HEK293T (cell line): ENCODE measurements around the gene SAMMSON.

Experiments
- CTCF ChIA-PET: fragments of 350-600 bp; formaldehyde crosslinking; extraction: SDS; loops from one replicate; lab custom pipeline; 2021; ENCODE audit warnings: antibody characterized with exemption, inconsistent platforms; lab: Yijun Ruan, JAX
- POLR2A ChIA-PET: fragments of 350-600 bp; formaldehyde crosslinking; extraction: SDS; loops from one replicate; lab custom pipeline; 2020; ENCODE audit warnings: antibody characterized with exemption, inconsistent platforms; lab: Yijun Ruan, JAX
- DNase-seq: peaks from one replicate; pipeline ENCODE4 v3.0.0; 2012; ENCODE audit warnings: mixed read lengths; ENCODE audit errors: extremely low spot score
- ARNT ChIP-seq: fragments of 450-650 bp; IDR thresholded peaks from 2 replicates; pipeline ENCODE4 v1.6.1; 2017; ENCODE audit warnings: mild to moderate bottlenecking
- BHLHE40 ChIP-seq: fragments of 450-650 bp; IDR thresholded peaks from 2 replicates; pipeline ENCODE4 v1.6.1; 2016; ENCODE audit warnings: mild to moderate bottlenecking, moderate library complexity, borderline replicate concordance
- CTBP1 ChIP-seq: fragments of 450-650 bp; IDR thresholded peaks from 2 replicates; pipeline ENCODE4 v1.6.1; 2016; ENCODE audit warnings: borderline replicate concordance
- ELF4 ChIP-seq: fragments of 450-650 bp; IDR thresholded peaks from 2 replicates; pipeline ENCODE4 v1.6.1; 2017; ENCODE audit warnings: antibody characterized with exemption
- FOXA1 ChIP-seq: fragments of 450-650 bp; IDR thresholded peaks from 2 replicates; pipeline ENCODE4 v1.6.1; 2016; ENCODE audit warnings: mild to moderate bottlenecking
- FOXK2 ChIP-seq: fragments of 450-650 bp; IDR thresholded peaks from 2 replicates; pipeline ENCODE4 v1.6.1; 2016; ENCODE audit warnings: mild to moderate bottlenecking
- FOXM1 ChIP-seq: fragments of 450-650 bp; IDR thresholded peaks from 2 replicates; pipeline ENCODE4 v1.6.1; 2017; ENCODE audit warnings: mild to moderate bottlenecking, borderline replicate concordance
- HDGF ChIP-seq: fragments of 450-650 bp; IDR thresholded peaks from 2 replicates; pipeline ENCODE4 v1.6.1; 2017; ENCODE audit warnings: antibody characterized with exemption, borderline replicate concordance
- L3MBTL2 ChIP-seq: fragments of 450-650 bp; conservative IDR thresholded peaks from 2 replicates; pipeline ENCODE4 v1.6.1; 2016; ENCODE audit warnings: mild to moderate bottlenecking
- LEF1 ChIP-seq: fragments of 450-650 bp; IDR thresholded peaks from 2 replicates; pipeline ENCODE4 v1.6.1; 2017; ENCODE audit warnings: mild to moderate bottlenecking, borderline replicate concordance
- NFRKB ChIP-seq: fragments of 450-650 bp; IDR thresholded peaks from 2 replicates; pipeline ENCODE4 v1.6.1; 2016; ENCODE audit warnings: mild to moderate bottlenecking, moderate library complexity
- PKNOX1 ChIP-seq: fragments of 450-650 bp; IDR thresholded peaks from 2 replicates; pipeline ENCODE4 v1.6.1; 2016
- SP1 ChIP-seq: fragments of 450-650 bp; IDR thresholded peaks from 2 replicates; pipeline ENCODE4 v1.6.1; 2017
- SUZ12 ChIP-seq: fragments of 450-650 bp; IDR thresholded peaks from 2 replicates; pipeline ENCODE4 v1.6.1; 2016; ENCODE audit warnings: mild to moderate bottlenecking
- TARDBP ChIP-seq: fragments of 450-650 bp; IDR thresholded peaks from 2 replicates; pipeline ENCODE4 v1.6.1; 2016
- ZNF384 ChIP-seq: fragments of 450-650 bp; IDR thresholded peaks from 2 replicates; pipeline ENCODE4 v1.6.1; 2016

Gene SAMMSON

GRCh38 chr3:70108072-70108471, 108.5 kb downstream of the SAMMSON start:
- ChIA-PET CTCF (interaction anchor here (0.9 kb wide), 1 partner anchor 18 kb away, joined by 3 read pairs; no protein-coding TSS in a partner anchor), POLR2A (no interaction called here)
- peak; percentile 49 for DNase-seq
- TF ChIP-seq CTBP1 (no peak), TARDBP (no peak), ARNT (no peak), SP1 (no peak), ZNF384 (no peak)

GRCh38 chr3:70108546-70108945, 109.0 kb downstream of the SAMMSON start:
- ChIA-PET CTCF (interaction anchor here (0.9 kb wide), 1 partner anchor 18 kb away, joined by 3 read pairs; no protein-coding TSS in a partner anchor), POLR2A (no interaction called here)
- DNase-seq, result no peak

GRCh38 chr3:70110066-70110465, 110.5 kb downstream of the SAMMSON start:
- DNase-seq, result no peak
- CTCF ChIA-PET, result interaction anchor here (1.0 kb wide), 1 partner anchor 10 kb away, joined by 3 read pairs; no protein-coding TSS in a partner anchor
- POLR2A ChIA-PET, result no interaction called here
- TF ChIP-seq ZNF384 (no peak), FOXM1 (no peak), BHLHE40 (no peak), NFRKB (no peak), PKNOX1 (no peak), L3MBTL2 (no peak), SP1 (no peak), LEF1 (no peak), HDGF (no peak), FOXK2 (no peak), ELF4 (no peak), ARNT (no peak), FOXA1 (no peak), TARDBP (no peak), SUZ12 (no peak), CTBP1 (no peak)

More at GRCh38 chr3:70108546-70108945, 109.0 kb downstream of the SAMMSON start:
- TF ChIP-seq HDGF (no peak), SUZ12 (no peak), L3MBTL2 (no peak), ZNF384 (no peak), FOXM1 (no peak), TARDBP (no peak), NFRKB (no peak), BHLHE40 (no peak), LEF1 (no peak), FOXA1 (no peak), FOXK2 (no peak)

GRCh38 chr3:70111411-70111810, 111.9 kb downstream of the SAMMSON start:
- ChIA-PET CTCF (no interaction called here), POLR2A (no interaction called here)

GRCh38 chr3:70112751-70113150, 113.2 kb downstream of the SAMMSON start:
- CTCF ChIA-PET, result no interaction called here
- POLR2A ChIA-PET, result no interaction called here
- no peak for DNase-seq

More at GRCh38 chr3:70111411-70111810, 111.9 kb downstream of the SAMMSON start:
- DNase-seq, result no peak
- no peak for TF ChIP-seq FOXK2
- TF ChIP-seq FOXA1, result no peak
- no peak for TF ChIP-seq PKNOX1
- TF ChIP-seq FOXM1, result no peak
- no peak for TF ChIP-seq HDGF
- TF ChIP-seq CTBP1, result no peak
- TF ChIP-seq L3MBTL2, result no peak
- TF ChIP-seq NFRKB, result no peak
- no peak for TF ChIP-seq SP1
- TF ChIP-seq BHLHE40, result no peak

GRCh38 chr3:70114431-70114830, 114.9 kb downstream of the SAMMSON start:
- ChIA-PET POLR2A (no interaction called here), CTCF (no interaction called here)
- DNase-seq, result no peak
- TF ChIP-seq L3MBTL2, result no peak
- no peak for TF ChIP-seq SUZ12
- no peak for TF ChIP-seq PKNOX1
- TF ChIP-seq LEF1, result no peak
- no peak for TF ChIP-seq FOXM1

More at GRCh38 chr3:70112751-70113150, 113.2 kb downstream of the SAMMSON start:
- TF ChIP-seq LEF1, result no peak
- no peak for TF ChIP-seq PKNOX1
- TF ChIP-seq SP1, result no peak
- no peak for TF ChIP-seq NFRKB
- TF ChIP-seq HDGF, result no peak
- no peak for TF ChIP-seq ZNF384
- no peak for TF ChIP-seq ELF4
- no peak for TF ChIP-seq FOXA1
